ENCODE data around the gene TICAM1. TPM values are rescaled to one million over a fixed set of nuclear protein-coding genes. Genes with fewer than 3 reads are reported as not detected.
A peak's percentile ranks its signal among the peaks of the same experiment; 100 is the strongest.
"Not testable (repeated sequence)": the region's sequence is repeated elsewhere in the genome, so short reads cannot be mapped to it uniquely, and the experiment has no call there.

Gene TICAM1
- polyA plus RNA-seq, 10 donors: 3.9 to 7.3 (median 4.8) TPM

- no peak for DNase-seq
Observed at GRCh38 chr19:4806384-4806783, 25.1 kb downstream of the TICAM1 start.

DNA sequence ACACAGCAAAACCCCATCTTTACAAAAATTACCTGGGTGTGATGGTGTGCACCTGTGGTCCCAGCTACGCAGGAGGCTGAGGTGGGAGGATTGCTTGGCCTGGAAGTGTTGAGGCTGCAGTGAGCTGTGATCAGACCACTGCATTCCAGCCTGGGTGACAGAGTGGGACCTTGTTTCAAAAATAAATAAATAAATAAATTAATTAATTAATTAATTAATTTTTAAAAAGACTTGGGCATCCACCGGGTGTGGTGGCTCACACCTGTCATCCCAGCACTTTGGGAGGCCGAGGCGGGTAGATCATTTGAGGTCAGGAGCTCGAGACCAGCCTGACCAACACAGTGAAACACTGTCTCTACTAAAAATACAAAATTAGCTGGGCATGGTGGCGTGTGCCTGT is 26.4 kb downstream of the TICAM1 start:
- not testable (repeated sequence) for DNase-seq

GRCh38 chr19:4803736-4804695 is 27.5 kb downstream of the TICAM1 start:
- peak in 2 of 3 donors; percentile 58 to 72 for DNase-seq

GRCh38 chr19:4802711-4803110 is 28.8 kb downstream of the TICAM1 start:
- DNase-seq: no peak

- no peak for DNase-seq
Observed at GRCh38 chr19:4801085-4801619, 30.4 kb downstream of the TICAM1 start.

GRCh38 chr19:4800591-4801081 is 30.9 kb downstream of the TICAM1 start:
- no peak for DNase-seq

DNA sequence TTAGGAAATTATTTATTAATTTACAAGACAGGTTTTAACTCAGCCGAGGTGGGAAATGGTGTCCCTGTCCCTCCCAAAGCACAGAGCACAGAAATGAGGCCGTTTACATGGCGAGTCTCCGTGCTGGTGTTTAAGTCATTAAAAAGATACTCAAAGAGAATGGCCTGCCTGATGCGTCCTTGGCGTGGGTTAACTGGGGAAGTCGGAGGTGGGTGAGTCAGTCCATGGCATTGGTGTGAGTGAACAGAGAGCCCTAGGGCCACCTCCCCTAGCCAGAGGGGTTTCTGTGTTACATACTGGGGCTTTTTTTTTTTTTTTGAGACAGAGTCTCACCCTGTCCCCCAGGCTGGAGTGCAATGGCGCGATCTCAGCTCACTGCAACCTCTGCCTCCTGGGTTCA is 36.1 kb downstream of the TICAM1 start:
- no peak for DNase-seq

DNA sequence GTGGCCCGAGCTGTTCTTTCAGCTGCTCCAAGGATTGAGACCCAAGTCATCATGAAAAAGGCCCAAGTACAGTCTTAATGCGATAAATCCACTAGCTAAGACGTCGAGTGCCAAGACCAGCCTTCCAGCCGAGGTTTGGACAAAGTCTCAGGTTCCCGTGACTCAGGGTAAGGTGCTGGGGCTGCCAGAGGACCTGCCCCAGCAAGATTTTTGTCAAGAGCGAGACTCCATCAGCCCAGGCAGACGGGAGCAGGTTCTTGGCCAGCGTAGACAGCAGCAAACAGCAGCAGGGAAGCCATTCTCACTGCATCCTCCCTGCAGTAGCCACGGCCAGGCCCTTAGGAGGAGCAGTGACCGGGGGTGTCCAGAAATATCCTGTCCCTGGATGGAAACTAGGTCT is 36.5 kb downstream of the TICAM1 start:
- no peak for DNase-seq

DNA sequence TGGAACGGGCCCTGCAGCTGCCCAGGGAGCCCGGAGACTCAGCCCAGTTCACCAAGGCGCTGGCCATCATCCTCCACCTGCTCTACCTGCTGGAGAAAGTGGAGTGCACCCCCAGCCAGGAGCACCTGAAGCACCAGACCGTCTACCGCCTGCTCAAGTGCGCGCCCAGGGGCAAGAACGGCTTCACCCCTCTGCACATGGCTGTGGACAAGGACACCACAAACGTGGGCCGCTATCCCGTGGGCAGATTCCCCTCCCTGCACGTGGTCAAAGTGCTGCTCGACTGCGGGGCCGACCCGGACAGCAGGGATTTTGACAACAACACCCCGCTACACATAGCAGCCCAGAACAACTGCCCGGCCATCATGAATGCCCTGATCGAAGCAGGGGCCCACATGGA is 38.2 kb downstream of the TICAM1 start:
- DNase-seq: not testable (repeated sequence)

DNA sequence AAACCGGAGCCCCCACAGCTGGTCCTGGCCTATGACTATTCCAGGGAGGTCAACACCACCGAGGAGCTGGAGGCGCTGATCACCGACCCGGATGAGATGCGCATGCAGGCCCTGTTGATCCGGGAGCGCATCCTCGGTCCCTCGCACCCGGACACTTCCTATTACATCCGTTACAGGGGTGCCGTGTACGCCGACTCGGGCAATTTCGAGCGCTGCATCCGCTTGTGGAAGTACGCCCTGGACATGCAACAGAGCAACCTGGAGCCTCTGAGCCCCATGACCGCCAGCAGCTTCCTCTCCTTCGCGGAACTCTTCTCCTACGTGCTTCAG is 38.7 kb downstream of the TICAM1 start:
- DNase-seq: not testable (repeated sequence)

- peak in 1 of 3 donors; percentile 52 for DNase-seq
Observed at GRCh38 chr19:4792019-4792865, 39.3 kb downstream of the TICAM1 start.

DNA sequence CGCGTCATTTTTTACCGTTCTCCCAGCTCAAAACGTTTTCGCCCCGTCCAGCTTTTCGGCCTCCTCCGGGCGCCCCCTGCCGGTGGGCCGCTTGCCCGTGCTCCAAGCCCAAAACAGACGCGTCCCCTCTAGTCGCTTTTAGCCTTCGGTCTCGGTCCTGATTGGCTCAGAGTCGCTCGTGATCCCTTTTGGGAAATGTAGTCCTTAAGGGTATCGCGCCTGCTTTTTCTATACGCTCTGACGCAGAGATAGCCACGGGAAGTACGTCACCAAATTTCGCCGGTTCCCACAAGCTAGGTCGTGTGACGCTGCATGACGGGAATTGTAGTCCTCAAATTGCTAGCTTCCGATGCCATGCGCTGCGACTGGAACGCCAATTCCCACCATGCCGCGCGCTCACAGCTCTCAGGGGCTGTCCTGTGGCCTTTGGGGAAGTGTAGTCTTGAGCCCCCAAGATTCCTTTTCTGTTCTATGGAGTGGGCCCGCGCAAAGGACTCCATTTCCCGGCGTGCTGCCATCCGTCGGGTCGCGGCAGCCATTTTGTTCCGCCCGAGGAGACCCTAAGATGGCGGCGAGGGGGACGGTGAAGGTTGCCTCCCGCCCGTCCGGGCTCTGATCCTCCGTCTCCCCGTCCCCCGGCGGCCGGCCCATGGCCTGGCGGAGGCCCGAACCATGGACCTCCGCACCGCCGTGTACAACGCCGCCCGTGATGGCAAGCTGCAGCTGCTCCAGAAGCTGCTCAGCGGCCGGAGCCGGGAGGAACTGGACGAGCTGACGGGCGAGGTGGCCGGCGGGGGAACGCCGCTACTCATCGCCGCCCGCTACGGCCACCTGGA is 40.1 kb downstream of the TICAM1 start, which contains the start of gene FEM1A:
TSS of gene FEM1A (plus strand) at position 552 of the 836 bp plus-strand sequence. CDS start at position 673, 121 bp downstream.
- peak; percentile 100 for DNase-seq

- DNase-seq: not testable (repeated sequence)
Observed at GRCh38 chr19:4786412-4787016, 45.0 kb downstream of the TICAM1 start.

- no peak for DNase-seq
Observed at GRCh38 chr19:4781801-4782200, 49.7 kb downstream of the TICAM1 start.

- no peak for DNase-seq
Observed at GRCh38 chr19:4780860-4781259, 50.7 kb downstream of the TICAM1 start.

GRCh38 chr19:4778124-4778523 is 53.4 kb downstream of the TICAM1 start:
- DNase-seq: not testable (repeated sequence)

- no peak for DNase-seq
Observed at GRCh38 chr19:4776436-4777211, 54.9 kb downstream of the TICAM1 start.

- no peak for DNase-seq
Observed at GRCh38 chr19:4775627-4776152, 55.8 kb downstream of the TICAM1 start.

GRCh38 chr19:4774136-4774535 is 57.4 kb downstream of the TICAM1 start:
- no peak for DNase-seq

Data from muscle of back (tissue), 11 donors.